ENCODE data around the gene ALDH1A2. TPM values are rescaled to one million over a fixed set of nuclear protein-coding genes. Genes with fewer than 3 reads are reported as not detected.

ALDH1A2 gene
- polyA plus RNA-seq, 10 donors = 6.2 to 29.0 (median 18.6) TPM

DNA sequence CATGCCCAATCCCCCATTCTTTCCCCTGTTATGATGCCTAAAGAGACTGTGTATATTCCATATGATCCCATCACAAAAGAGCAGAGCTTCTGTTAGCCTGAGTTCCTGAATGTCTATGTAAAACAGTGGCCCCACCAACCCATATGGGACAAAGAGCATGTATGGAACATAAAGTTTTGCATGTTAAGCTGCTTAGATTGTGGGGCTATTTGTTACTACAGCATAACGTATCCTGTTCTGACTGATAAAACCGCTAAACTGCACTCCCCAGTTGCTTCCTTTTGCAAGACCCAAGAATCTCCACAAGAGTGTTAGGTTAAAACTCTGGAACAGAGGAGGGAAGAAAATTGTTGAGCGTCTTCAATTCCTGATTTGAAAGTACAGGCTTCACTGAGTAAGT is 154.8 kb downstream of the ALDH1A2 start:
- no peak for DNase-seq

GRCh38 chr15:57909388-57909787 is 156.1 kb downstream of the ALDH1A2 start:
- no peak for DNase-seq

DNA sequence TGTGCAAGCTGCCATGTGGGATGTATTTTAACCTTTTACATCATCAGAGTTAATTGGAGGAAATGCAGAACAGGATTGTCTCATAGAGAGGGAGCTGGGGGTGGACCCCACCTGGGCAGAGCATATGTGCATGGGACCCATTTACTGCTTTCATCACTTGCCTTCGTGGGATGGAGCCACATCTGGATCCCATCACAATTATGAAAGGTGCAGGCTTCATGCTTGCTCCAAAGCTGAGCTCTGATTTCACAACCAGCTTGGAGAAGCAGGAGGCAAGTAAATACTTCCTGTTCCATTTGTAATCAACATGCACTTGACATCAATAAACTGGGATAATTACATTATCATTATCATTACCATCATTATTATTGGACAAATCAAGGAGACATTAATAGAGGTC is 161.9 kb downstream of the ALDH1A2 start:
- DNase-seq = no peak

Other genes with a start within 250 kb of the ALDH1A2 start
- gene AQP9, start 72.7 kb upstream of the ALDH1A2 start, polyA plus RNA-seq (ENCODE audit: insufficient read length in 10 of 10) = under 1 TPM in 8 of 10 donors, not detected in 2; 0.08 to 0.28 (median 0.21) TPM